GM18858 (cell line): Measurements from ENCODE around the gene SOD1.

Experiments
- ATAC-seq: cut with Tn5 transposase; IDR thresholded peaks from one replicate; pipeline ENCODE4 v1.9.1; 2021; ENCODE audit not compliant: unreplicated experiment

SOD1 gene

DNA sequence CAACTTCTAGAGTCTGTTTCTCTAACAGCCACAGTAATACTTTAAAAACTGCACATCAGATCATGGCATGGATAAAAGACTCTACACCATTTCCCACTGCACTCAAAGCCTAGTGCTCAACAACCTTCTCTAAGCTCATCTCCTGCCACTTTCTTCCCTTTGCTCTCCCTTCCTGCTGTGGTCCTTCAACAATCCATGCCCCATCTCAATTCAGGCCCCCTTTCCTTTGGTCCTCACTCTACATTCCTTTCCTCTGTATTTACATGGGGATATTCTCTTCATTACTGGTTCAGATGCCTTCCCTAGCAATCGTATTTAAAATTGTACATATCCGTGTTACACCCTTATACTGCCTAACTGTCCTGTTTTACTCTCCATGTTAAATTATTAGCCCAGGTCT, 19.0 kb downstream of the SOD1 start:
- no peak for ATAC-seq

DNA sequence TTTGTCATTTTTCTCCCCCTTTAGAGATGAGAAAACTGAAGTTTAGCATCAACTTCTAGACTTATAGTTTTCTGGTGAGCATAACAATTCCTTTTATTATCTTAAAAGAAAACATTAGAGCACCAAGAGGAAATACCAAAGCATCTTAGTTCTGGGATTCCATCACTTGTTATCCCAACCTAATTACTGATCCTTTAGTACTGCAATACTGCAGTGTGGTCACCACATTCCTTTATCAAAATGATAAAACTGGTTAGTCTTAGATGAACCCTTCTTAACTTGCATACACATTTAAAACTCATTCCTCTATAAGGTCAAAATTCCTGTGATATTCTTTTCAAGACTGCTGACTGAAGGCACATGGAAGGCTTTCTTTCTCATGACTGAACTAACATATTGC, 23.1 kb downstream of the SOD1 start:
- no peak for ATAC-seq

- no peak for ATAC-seq
These were observed 23.5 kb downstream of the SOD1 start for GRCh38 chr21:31683029-31683428.

GRCh38 chr21:31684918-31685317, 25.4 kb downstream of the SOD1 start:
- no peak for ATAC-seq

- no peak for ATAC-seq
These were observed 26.9 kb downstream of the SOD1 start for GRCh38 chr21:31686272-31686915.

GRCh38 chr21:31687108-31687507, 27.6 kb downstream of the SOD1 start:
- ATAC-seq = no peak

GRCh38 chr21:31688603-31689368, 29.3 kb downstream of the SOD1 start:
- no peak for ATAC-seq

- no peak for ATAC-seq
These were observed 33.7 kb downstream of the SOD1 start for GRCh38 chr21:31693222-31693621.

- ATAC-seq = no peak
These were observed 36.9 kb downstream of the SOD1 start for GRCh38 chr21:31696424-31696823.

- ATAC-seq = no peak
These were observed 39.0 kb downstream of the SOD1 start for GRCh38 chr21:31698461-31698860.

DNA sequence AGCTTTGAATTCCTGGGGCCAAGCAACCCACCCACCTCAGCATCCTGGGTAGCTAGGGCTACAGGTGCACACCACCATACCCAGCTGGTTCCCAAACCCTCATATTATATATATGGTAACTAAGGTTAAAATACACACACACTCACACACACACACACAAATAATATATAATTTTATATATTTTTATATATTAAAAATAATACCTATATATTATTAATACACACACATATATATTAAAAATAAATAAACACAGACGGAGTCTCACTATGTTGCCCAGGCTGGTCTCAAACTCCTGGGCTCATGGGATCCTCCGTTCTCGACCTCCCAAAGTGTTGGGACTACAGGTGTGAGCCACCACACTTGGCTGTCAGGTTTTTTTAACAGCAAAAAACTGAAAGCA, 40.5 kb downstream of the SOD1 start:
- no peak for ATAC-seq

DNA sequence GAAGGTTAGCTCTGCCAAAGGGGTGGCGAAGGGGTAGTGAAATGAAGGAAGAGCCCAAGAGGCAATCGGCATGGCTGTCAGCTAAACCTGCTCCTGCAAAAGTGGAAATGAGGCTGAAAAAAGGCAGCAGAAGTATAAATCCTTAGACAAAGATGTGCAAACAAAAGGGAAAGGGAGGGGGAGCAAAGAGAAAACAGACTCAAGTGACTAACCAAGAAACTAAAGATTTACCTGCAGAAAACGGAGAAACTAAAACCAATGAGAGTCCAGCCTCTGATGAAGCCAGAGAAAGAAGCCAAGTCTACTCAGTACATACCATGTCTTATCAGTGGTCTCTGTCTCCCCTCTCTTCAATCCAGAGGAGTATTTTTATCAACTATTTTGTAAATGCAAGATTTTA, 47.1 kb downstream of the SOD1 start:
- no peak for ATAC-seq

GRCh38 chr21:31707499-31707898, 48.0 kb downstream of the SOD1 start:
- no peak for ATAC-seq

GRCh38 chr21:31708541-31708940, 49.0 kb downstream of the SOD1 start:
- no peak for ATAC-seq

DNA sequence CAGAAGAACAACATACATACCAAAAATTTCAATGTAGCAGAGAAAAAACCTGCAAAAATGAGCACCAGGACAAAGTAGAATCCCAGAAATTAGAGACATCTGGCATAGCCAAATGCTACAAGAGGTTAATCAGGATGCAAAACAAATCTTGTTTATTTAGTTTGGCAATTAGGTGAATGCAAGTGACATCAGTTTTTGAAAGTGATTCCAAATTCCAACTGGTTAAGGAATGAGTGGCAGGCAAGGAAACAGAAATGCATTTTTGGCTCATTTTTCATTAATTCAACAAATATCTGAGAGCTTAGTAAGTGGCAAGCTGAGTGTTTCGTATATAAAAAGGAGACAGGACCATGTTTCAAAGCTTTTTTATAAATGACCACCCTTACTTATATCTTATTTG, 51.1 kb downstream of the SOD1 start:
- no peak for ATAC-seq

GRCh38 chr21:31711326-31711725, 51.8 kb downstream of the SOD1 start:
- ATAC-seq = no peak

DNA sequence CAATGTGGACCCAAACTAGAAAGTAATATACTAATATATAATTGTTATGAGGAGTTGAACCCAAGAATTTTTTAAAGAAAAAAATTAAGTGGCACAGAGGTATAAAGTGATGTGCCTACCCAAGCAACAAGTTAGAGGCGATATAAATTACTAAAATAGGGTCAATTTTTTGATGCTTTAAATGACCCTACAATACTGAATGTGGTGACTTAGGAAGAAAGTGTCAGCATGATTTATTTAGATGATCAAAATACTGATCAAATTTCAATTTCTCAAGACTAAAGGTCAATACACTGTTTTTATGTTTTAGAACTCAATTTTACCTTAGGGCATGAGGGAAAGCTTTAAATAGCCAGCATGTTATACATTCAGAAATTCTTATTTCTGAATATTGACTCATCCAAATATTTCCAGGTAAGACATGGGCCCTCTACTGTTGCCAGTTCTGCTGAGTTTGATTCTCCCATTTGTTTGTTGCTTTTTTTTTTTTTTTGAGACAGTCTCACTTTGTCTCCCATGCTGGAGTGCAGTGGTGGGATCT, 52.3 kb downstream of the SOD1 start:
- ATAC-seq = no peak

GRCh38 chr21:31713115-31713514, 53.6 kb downstream of the SOD1 start:
- ATAC-seq = no peak

- peak; percentile 39 for ATAC-seq
These were observed 54.7 kb downstream of the SOD1 start for GRCh38 chr21:31713973-31714740.

GRCh38 chr21:31714741-31715365, 55.4 kb downstream of the SOD1 start:
- ATAC-seq = no peak

DNA sequence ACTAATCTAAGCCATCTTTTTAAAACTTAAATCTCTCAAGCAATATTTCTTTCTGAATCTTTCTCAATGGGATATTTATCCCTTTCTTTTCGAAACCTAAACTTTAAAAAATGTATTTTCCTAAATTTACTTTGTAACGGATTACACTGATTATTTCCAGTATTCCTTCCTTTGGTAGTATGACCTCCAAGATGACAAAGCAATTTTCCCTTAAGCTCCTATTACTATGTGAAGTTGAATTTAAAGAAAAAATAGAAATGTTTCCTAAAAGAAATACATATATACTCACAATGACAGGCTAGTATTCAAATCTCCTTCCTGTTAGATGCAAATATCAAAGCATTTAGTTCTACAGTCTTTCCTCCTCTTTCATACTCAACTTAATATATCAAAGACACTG, 56.6 kb downstream of the SOD1 start:
- ATAC-seq = no peak
